Placental epithelial cell (primary cell): Measurements from ENCODE around the gene RGS8. TPM values are rescaled to one million over a fixed set of nuclear protein-coding genes. Genes with fewer than 3 reads are reported as not detected.

ENCODE experiments used
- total RNA-seq: library from RNA; depleted of rRNA; stranded (reverse); fragments of >200 nt; gene quantifications from 2 replicates; pipeline ENCODE4 v1.2.3, GENCODE V29; 2012

RGS8 gene, protein sequence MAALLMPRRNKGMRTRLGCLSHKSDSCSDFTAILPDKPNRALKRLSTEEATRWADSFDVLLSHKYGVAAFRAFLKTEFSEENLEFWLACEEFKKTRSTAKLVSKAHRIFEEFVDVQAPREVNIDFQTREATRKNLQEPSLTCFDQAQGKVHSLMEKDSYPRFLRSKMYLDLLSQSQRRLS
- total RNA-seq, result not detected in 2 replicates

DNA sequence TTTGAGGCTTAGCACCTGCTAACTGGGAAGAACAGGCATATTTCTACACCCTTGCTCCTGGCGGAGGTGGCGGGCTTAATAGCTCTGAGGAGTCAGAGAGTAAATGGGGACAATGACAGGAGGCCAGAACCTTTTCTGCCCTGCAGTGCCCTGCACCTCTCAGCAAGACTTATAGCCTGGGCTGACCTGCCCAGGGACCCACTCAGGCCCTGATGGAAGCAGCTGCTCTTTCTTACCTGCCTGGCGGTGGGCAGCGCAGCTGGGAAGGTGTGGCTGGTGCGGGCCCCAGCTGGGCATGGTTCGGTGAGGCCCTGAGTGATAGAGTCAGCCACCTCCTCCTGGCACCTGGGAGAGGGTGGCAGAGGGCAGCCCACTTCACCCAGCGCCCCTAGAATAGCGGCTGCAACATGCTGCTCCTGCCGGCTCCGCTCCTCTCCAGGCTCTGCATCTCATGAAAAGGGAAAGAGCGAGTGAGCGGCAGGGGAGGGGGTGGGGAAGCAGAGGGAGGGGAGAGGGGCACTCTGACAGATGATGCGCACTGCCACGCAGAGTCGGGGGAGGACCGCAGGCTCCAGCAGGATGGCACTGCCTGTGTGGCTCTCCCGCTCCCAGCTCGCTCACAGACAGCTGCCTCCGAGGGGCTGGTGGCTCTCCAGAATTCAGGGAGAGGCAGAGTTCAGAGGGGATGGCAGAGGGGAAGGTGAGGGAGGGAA lies at the start of gene RGS8:
Gene RGS8 (minus strand): TSS at position 472 of the 713 bp plus-strand sequence. CDS start 14,938 bp downstream, outside the sequence.

Other genes with a start within 250 kb of the RGS8 start
- gene RGSL1, start 234.4 kb downstream of the RGS8 start, total RNA-seq, result not detected in 2 replicates
- gene RNASEL, start 95.3 kb downstream of the RGS8 start, total RNA-seq, result 12.2 and 12.6 TPM in 2 replicates
- gene RGS16, start 80.2 kb downstream of the RGS8 start, total RNA-seq, result 0.11 and 0.39 TPM in 2 replicates
- gene NPL, start 105.2 kb upstream of the RGS8 start, total RNA-seq, result 1.2 and 1.3 TPM in 2 replicates
- 104 and 144 TPM in 2 replicates for gene DHX9, start 154.8 kb upstream of the RGS8 start, total RNA-seq